H1 (cell line): ENCODE measurements around the gene MYH11. TPM values are rescaled to one million over a fixed set of nuclear protein-coding genes. Genes with fewer than 3 reads are reported as not detected.

Experiments used
- CBX5 ChIP-seq: fragments of 300-800, 300-1000 bp; sonication (generic); IDR thresholded peaks from 2 replicates; pipeline ENCODE4 v1.7.1; 2016; ENCODE audit warnings: antibody characterized with exemption, low read length, low read depth
- CEBPB ChIP-seq: IDR thresholded peaks from 2 replicates; pipeline ENCODE4 v1.6.1; 2012; ENCODE audit warnings: low read depth, low read length
- CHD7 ChIP-seq: fragments of 300-600 bp; sonication (generic); IDR thresholded peaks from 2 replicates; pipeline ENCODE4 v1.7.1; 2012; ENCODE audit warnings: low read length, moderate library complexity, mild to moderate bottlenecking, inconsistent platforms; ENCODE audit not compliant: insufficient replicate concordance
- GTF2F1 ChIP-seq: IDR thresholded peaks from 2 replicates; pipeline ENCODE4 v1.6.1; 2012; ENCODE audit warnings: low read depth, low read length, improper control_type of control experiment, borderline replicate concordance
- HDAC6 ChIP-seq: IDR thresholded peaks from one replicate; pipeline ENCODE4 v1.7.1; 2012; ENCODE audit warnings: low read depth, mild to moderate bottlenecking, inconsistent platforms, low read length, moderate library complexity
- JUN ChIP-seq: IDR thresholded peaks from 2 replicates; pipeline ENCODE4 v1.6.1; 2011; ENCODE audit warnings: low read depth, mild to moderate bottlenecking, improper control_type of control experiment, low read length
- KDM4A ChIP-seq: IDR thresholded peaks from one replicate; pipeline ENCODE4 v1.7.1; 2012; ENCODE audit warnings: low read depth, mild to moderate bottlenecking, moderate library complexity, low read length, inconsistent platforms; ENCODE audit not compliant: severe bottlenecking
- KDM5A ChIP-seq: fragments of 200-600 bp; IDR thresholded peaks from 2 replicates; pipeline ENCODE4 v1.7.1; 2012; ENCODE audit warnings: mild to moderate bottlenecking, low read length, inconsistent platforms, mixed read lengths
- MAFK ChIP-seq: IDR thresholded peaks from 2 replicates; pipeline ENCODE4 v1.6.1; 2012; ENCODE audit warnings: low read depth, mild to moderate bottlenecking, improper control_type of control experiment, low read length
- POU5F1 ChIP-seq: IDR thresholded peaks from 2 replicates; pipeline ENCODE4 v1.6.1; 2011; ENCODE audit warnings: low read depth, mild to moderate bottlenecking, low read length, moderate library complexity
- RXRA ChIP-seq: IDR thresholded peaks from 2 replicates; pipeline ENCODE4 v1.6.1; 2011; ENCODE audit warnings: low read depth, mild to moderate bottlenecking, low read length, moderate library complexity; ENCODE audit not compliant: insufficient read depth
- SIX5 ChIP-seq: IDR thresholded peaks from 2 replicates; pipeline ENCODE4 v1.6.1; 2011; ENCODE audit warnings: mild to moderate bottlenecking, low read depth, low read length
- TAF7 ChIP-seq: optimal IDR thresholded peaks from 2 replicates; pipeline ENCODE3; 2011; ENCODE audit warnings: low read depth, mild to moderate bottlenecking, inconsistent platforms, low read length, moderate library complexity, borderline replicate concordance
- polyA plus RNA-seq, 7 experiments: library from polyadenylated mRNA; depleted of rRNA in 3 of 7; stranded (reverse) in 5 of 7; unstranded in 2 of 7; fragments of >200 nt in 5 of 7; fragments of 200-250 nt in 2 of 7; gene quantifications; 1 replicate in 5 of 7; 2 replicates in 1 of 7; 4 replicates in 1 of 7; pipeline versions ENCODE4 v1.2.1 to v1.2.3, GENCODE V29; 2011 to 2013; ENCODE audit warnings: missing spikeins in 2 of 7, mixed read lengths in 2 of 7
- total RNA-seq: library from RNA; stranded (reverse); fragmentation: NEBNext Ultra II Directional; extraction: Animal tissue kit (Norgen Biotek cat#: 25700); gene quantifications from 2 replicates; pipeline ENCODE4 v1.2.1, GENCODE V29; 2021

The MYH11 gene
- total and polyA plus RNA-seq, 2 of the 8 experiments (the other 6 are each of a cell fraction or from before 2014, with no cell fraction given) = 0.11 to 0.78 TPM

GRCh38 chr16:15760129-15760528 is 96.7 kb downstream of the MYH11 start (continued):
- TF ChIP-seq CHD7 = no peak
- TF ChIP-seq RXRA = no peak
- TF ChIP-seq KDM5A = no peak
- no peak for TF ChIP-seq CBX5
- TF ChIP-seq CEBPB = no peak
- TF ChIP-seq MAFK = no peak
- TF ChIP-seq GTF2F1 = no peak
- no peak for TF ChIP-seq KDM4A
- TF ChIP-seq HDAC6 = no peak
- no peak for TF ChIP-seq JUN
- no peak for TF ChIP-seq SIX5
- TF ChIP-seq TAF7 = no peak
- TF ChIP-seq POU5F1 = no peak
